ENCODE data around the gene UACA. TPM values are rescaled to one million over a fixed set of nuclear protein-coding genes. Genes with fewer than 3 reads are reported as not detected.
"Not testable (repeated sequence)": the region's sequence is repeated elsewhere in the genome, so short reads cannot be mapped to it uniquely, and the experiment has no call there.

UACA gene
- total RNA-seq, 2 experiments from 2014 or later = 1.1 to 1.5 TPM

DNA sequence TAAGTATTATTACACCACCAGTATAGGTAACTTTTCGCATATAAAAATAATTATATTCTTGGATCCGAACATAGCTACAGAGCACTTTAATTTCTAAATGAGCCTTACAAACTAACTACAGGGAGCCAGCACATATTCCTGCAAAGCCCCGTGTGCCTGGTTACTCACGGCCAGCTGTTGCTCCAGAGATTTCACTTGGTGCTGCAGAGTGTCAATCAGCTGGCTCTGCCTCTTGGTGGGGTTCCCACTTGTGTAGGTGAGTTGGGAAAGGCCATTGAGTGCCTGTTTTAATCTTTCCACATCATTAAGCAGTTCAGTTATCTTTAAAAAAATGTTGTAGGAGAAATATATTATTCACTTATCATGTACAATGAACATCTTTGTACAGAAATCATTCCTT lies 98.9 kb downstream of the UACA start:
- intact Hi-C loops (cut with DNase I, micrococcal nuclease) = no loop called here
- H3K9me3 Mint-ChIP-seq = no peaks in the 10 kb centered on the region
- POLR2A ChIA-PET = no interaction called here
- Histone ChIP-seq H3K4me1 (ENCODE audit: insufficient read depth, low read length) (no peaks in the 10 kb centered on the region), H3K27me3 (ENCODE audit: control insufficient read depth in 1 of 2, insufficient read depth in 2 of 2, low read length in 2 of 2) (peaks cover 0 to 8% of the 10 kb centered on the region in 2 experiments), H3K4me3 (ENCODE audit: low read length) (no peak overlapping the region), H3K27ac (ENCODE audit: low read depth in 1 of 2, low read length in 2 of 2) (no peak overlapping the region), H3K36me3 (ENCODE audit: insufficient read depth, low read length) (no peaks in the 10 kb centered on the region), H3K9me3 (ENCODE audit: control insufficient read depth in 1 of 2, insufficient read depth in 1 of 2, low read length in 2 of 2) (no peaks in the 10 kb centered on the region)
- TF ChIP-seq, protein P1, sequence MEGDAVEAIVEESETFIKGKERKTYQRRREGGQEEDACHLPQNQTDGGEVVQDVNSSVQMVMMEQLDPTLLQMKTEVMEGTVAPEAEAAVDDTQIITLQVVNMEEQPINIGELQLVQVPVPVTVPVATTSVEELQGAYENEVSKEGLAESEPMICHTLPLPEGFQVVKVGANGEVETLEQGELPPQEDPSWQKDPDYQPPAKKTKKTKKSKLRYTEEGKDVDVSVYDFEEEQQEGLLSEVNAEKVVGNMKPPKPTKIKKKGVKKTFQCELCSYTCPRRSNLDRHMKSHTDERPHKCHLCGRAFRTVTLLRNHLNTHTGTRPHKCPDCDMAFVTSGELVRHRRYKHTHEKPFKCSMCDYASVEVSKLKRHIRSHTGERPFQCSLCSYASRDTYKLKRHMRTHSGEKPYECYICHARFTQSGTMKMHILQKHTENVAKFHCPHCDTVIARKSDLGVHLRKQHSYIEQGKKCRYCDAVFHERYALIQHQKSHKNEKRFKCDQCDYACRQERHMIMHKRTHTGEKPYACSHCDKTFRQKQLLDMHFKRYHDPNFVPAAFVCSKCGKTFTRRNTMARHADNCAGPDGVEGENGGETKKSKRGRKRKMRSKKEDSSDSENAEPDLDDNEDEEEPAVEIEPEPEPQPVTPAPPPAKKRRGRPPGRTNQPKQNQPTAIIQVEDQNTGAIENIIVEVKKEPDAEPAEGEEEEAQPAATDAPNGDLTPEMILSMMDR (IDR thresholded peaks at IDR 0.05) = no peak
- H3K27ac Mint-ChIP-seq = no peak overlapping the region
- ATAC-seq (ENCODE audit: poor library complexity) (no peak), DNase-seq (no peak)
- H3K4me1 Mint-ChIP-seq (ENCODE audit: low read depth) = peaks cover 3% of the 10 kb centered on the region
- CTCF ChIA-PET = interaction anchor here (1.3 kb wide), 1 partner anchor 58 kb away, joined by 3 read pairs; no protein-coding TSS in a partner anchor
- H3K36me3 Mint-ChIP-seq (ENCODE audit: low read depth) = no peaks in the 10 kb centered on the region
- H3K27me3 Mint-ChIP-seq = no peaks in the 10 kb centered on the region
- H3K4me3 Mint-ChIP-seq = no peak overlapping the region

DNA sequence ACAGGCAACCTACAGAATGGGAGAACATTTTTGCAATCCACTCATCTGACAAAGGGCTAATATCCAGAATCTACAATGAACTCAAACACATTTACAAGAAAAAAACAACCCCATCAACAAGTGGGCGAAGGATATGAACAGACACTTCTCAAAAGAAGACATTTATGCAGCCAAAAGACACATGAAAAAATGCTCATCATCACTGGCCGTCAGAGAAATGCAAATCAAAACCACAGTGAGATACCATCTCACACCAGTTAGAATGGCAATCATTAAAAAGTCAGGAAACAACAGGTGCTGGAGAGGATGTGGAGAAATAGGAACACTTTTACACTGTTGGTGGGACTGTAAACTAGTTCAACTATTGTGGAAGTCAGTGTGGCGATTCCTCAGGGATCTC lies 100.3 kb downstream of the UACA start:
- H3K36me3 Mint-ChIP-seq (ENCODE audit: low read depth); ATAC-seq (ENCODE audit: poor library complexity); H3K4me3 Mint-ChIP-seq; DNase-seq; H3K27ac Mint-ChIP-seq; H3K27me3 ChIP-seq (ENCODE audit: control insufficient read depth in 1 of 2, insufficient read depth in 2 of 2, low read length in 2 of 2); intact Hi-C loops (cut with DNase I, micrococcal nuclease); CTCF ChIA-PET; H3K4me1 ChIP-seq (ENCODE audit: insufficient read depth, low read length); H3K9me3 ChIP-seq (ENCODE audit: control insufficient read depth in 1 of 2, insufficient read depth in 1 of 2, low read length in 2 of 2); POLR2A ChIA-PET; H3K4me1 Mint-ChIP-seq (ENCODE audit: low read depth); H3K27ac ChIP-seq (ENCODE audit: low read depth in 1 of 2, low read length in 2 of 2); H3K4me3 ChIP-seq (ENCODE audit: low read length); H3K9me3 Mint-ChIP-seq; H3K36me3 ChIP-seq (ENCODE audit: insufficient read depth, low read length); H3K27me3 Mint-ChIP-seq: not testable (repeated sequence)

DNA sequence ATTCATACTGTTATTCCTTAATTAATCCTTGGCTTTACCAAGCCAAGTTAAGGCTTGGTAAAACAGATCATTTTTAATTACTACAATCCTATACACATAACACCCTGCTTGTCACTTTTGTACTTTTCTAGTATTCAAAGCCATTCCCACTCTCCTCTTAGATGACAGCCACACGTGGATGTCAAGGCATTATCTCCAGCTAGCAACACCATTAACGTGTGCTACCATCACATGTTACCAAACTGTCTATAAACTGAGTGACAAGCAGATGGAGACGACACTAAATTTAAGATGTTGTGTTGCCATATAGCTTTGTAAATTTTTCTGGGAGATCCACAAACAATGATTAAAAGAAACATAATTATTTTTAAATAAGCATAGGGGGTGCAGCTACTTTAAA lies 103.7 kb downstream of the UACA start:
- H3K4me3 ChIP-seq (ENCODE audit: low read length) = no peak overlapping the region
- TF ChIP-seq, protein P1 (IDR thresholded peaks at IDR 0.05) = no peak
- H3K4me1 ChIP-seq (ENCODE audit: insufficient read depth, low read length) = no peaks in the 10 kb centered on the region
- H3K27me3 ChIP-seq (ENCODE audit: control insufficient read depth in 1 of 2, insufficient read depth in 2 of 2, low read length in 2 of 2) = no peaks in the 10 kb centered on the region
- no peak overlapping the region for H3K27ac Mint-ChIP-seq
- H3K4me3 Mint-ChIP-seq = no peak overlapping the region
- ATAC-seq (ENCODE audit: poor library complexity) (no peak), DNase-seq (no peak)
- CTCF ChIA-PET = no interaction called here
- no peaks in the 10 kb centered on the region for H3K36me3 ChIP-seq (ENCODE audit: insufficient read depth, low read length)
- POLR2A ChIA-PET = no interaction called here
- intact Hi-C loops (cut with DNase I, micrococcal nuclease) = no loop called here
- peaks cover 3% of the 10 kb centered on the region for H3K4me1 Mint-ChIP-seq (ENCODE audit: low read depth)
- H3K27me3 Mint-ChIP-seq = no peaks in the 10 kb centered on the region
- H3K36me3 Mint-ChIP-seq (ENCODE audit: low read depth) = no peaks in the 10 kb centered on the region
- no peak overlapping the region for H3K27ac ChIP-seq (ENCODE audit: low read depth in 1 of 2, low read length in 2 of 2)
- no peaks in the 10 kb centered on the region for H3K9me3 Mint-ChIP-seq
- no peaks in the 10 kb centered on the region for H3K9me3 ChIP-seq (ENCODE audit: control insufficient read depth in 1 of 2, insufficient read depth in 1 of 2, low read length in 2 of 2)

DNA sequence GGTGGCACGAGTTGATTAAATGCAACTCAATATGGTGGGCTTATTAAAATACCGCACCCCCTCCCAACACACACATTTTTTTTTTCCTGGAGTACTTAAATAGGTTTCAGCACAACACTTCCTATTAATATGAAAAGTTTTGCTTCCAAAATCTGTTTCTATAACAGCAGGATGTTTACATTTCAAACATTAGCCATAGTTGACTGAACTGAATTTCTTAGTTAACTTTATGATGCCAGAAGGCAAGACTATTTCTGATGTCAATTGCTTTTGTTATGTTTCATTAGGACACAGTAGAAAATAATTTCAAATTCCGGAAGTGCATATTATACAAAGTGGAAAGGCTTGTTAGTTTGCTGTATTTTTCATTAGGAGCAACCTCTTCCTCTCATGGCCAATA lies 104.7 kb downstream of the UACA start:
- H3K4me1 Mint-ChIP-seq (ENCODE audit: low read depth) = peaks cover 3% of the 10 kb centered on the region
- Histone ChIP-seq H3K36me3 (ENCODE audit: insufficient read depth, low read length) (no peaks in the 10 kb centered on the region), H3K27ac (ENCODE audit: low read depth in 1 of 2, low read length in 2 of 2) (no peak overlapping the region), H3K4me3 (ENCODE audit: low read length) (no peak overlapping the region), H3K27me3 (ENCODE audit: control insufficient read depth in 1 of 2, insufficient read depth in 2 of 2, low read length in 2 of 2) (no peaks in the 10 kb centered on the region), H3K9me3 (ENCODE audit: control insufficient read depth in 1 of 2, insufficient read depth in 1 of 2, low read length in 2 of 2) (no peaks in the 10 kb centered on the region), H3K4me1 (ENCODE audit: insufficient read depth, low read length) (no peaks in the 10 kb centered on the region)
- ChIA-PET POLR2A (no interaction called here), CTCF (no interaction called here)
- intact Hi-C loops (cut with DNase I, micrococcal nuclease) = no loop called here
- H3K9me3 Mint-ChIP-seq = no peaks in the 10 kb centered on the region
- ATAC-seq (ENCODE audit: poor library complexity) (no peak), DNase-seq (no peak)
- no peaks in the 10 kb centered on the region for H3K36me3 Mint-ChIP-seq (ENCODE audit: low read depth)
- H3K4me3 Mint-ChIP-seq = no peak overlapping the region
- no peaks in the 10 kb centered on the region for H3K27me3 Mint-ChIP-seq
- no peak overlapping the region for H3K27ac Mint-ChIP-seq
- TF ChIP-seq, protein P1 (IDR thresholded peaks at IDR 0.05) = no peak

All from CD4-positive, alpha-beta T cell (primary cell).